Progenitor cell of endocrine pancreas (in vitro differentiated cells): ENCODE measurements around the gene SHANK3. TPM values are rescaled to one million over a fixed set of nuclear protein-coding genes. Genes with fewer than 3 reads are reported as not detected.
"Not testable (repeated sequence)": the region's sequence is repeated elsewhere in the genome, so short reads cannot be mapped to it uniquely, and the experiment has no call there.

Source experiments
- DNase-seq: peaks from one replicate; pipeline ENCODE4 v3.0.0; 2021; ENCODE audit warnings: low spot score; ENCODE audit not compliant: unreplicated experiment
- H3K27ac Mint-ChIP-seq: 2 replicates; pipeline ENCODE4 v1.8.0; 2021; ENCODE audit warnings: mild to moderate bottlenecking, moderate library complexity, mixed read lengths
- H3K27me3 Mint-ChIP-seq: 2 replicates; pipeline ENCODE4 v1.8.0; 2021; ENCODE audit warnings: mixed read lengths
- H3K36me3 Mint-ChIP-seq: 2 replicates; pipeline ENCODE4 v1.8.0; 2022; ENCODE audit warnings: mixed read lengths; ENCODE audit not compliant: insufficient read depth
- H3K4me1 Mint-ChIP-seq: 2 replicates; pipeline ENCODE4 v1.8.0; 2021; ENCODE audit warnings: low read depth, mixed read lengths
- H3K4me3 Mint-ChIP-seq: 2 replicates; pipeline ENCODE4 v1.8.0; 2021; ENCODE audit warnings: low read depth, mild to moderate bottlenecking, moderate library complexity, mixed read lengths
- H3K9me3 Mint-ChIP-seq: 2 replicates; pipeline ENCODE4 v1.8.0; 2021; ENCODE audit warnings: low read depth, mixed read lengths
- CTCF ChIP-seq: fragments of 200-600 bp; sonication (generic); IDR thresholded peaks from one replicate; pipeline ENCODE4 v1.5.0; 2021; ENCODE audit warnings: antibody characterized with exemption, mild to moderate bottlenecking; ENCODE audit not compliant: unreplicated experiment
- total RNA-seq: library from RNA; stranded (reverse); gene quantifications from 2 replicates; pipeline ENCODE4 v1.2.1, GENCODE V29; 2021

The SHANK3 gene
- total RNA-seq, 1 donor from 2014 or later = 6.9 TPM

DNA sequence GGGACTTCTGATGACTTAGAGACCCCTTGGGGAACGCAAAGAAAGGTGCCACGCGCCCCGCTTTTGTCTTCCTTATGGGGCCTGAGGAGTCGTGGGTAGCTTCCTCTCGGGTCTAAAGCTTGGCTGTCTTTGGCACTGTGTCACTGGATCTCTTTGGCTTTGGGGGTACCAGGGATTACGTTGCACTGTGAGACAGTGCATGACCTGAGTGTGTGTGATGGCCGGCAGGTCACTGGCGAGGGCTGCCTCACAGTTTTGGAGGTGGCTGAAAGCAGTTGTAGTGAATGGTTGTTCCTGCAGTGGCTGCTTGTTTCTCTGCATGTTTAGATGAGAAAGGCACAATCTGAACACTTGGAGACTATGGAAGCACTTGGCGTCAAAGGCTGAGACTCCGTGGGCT is 38.9 kb upstream of the SHANK3 start:
- H3K36me3 Mint-ChIP-seq = no peaks in the 10 kb centered on the region
- no peaks in the 10 kb centered on the region for H3K9me3 Mint-ChIP-seq
- TF ChIP-seq CTCF = no peak
- no peak overlapping the region for H3K27ac Mint-ChIP-seq
- peaks cover 6% of the 10 kb centered on the region for H3K27me3 Mint-ChIP-seq
- H3K4me3 Mint-ChIP-seq = no peak overlapping the region
- H3K4me1 Mint-ChIP-seq = peaks cover 4% of the 10 kb centered on the region
- DNase-seq = no peak

DNA sequence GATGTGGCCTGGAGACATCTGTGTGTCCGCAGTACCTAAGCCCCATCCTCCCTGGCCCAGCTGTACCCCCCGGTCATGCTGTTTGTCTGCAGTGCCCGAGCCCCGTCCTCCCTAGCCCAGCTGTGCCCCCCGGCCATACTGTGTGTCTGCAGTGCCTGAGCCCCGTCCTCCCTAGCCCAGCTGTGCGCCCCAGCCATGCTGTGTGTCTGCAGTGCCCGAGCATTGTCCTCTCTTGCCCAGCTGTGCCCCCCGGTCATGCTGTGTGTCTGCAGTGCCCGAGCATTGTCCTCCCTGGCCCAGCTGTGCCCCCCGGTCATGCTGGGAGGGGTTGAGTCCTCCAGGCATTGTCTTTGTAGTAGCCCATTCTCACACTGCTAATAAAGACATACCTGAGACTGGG is 37.0 kb upstream of the SHANK3 start:
- no peak for DNase-seq
- no peak for TF ChIP-seq CTCF
- Mint-ChIP-seq H3K27ac (no peak overlapping the region), H3K4me1 (peaks cover 3% of the 10 kb centered on the region), H3K9me3 (no peaks in the 10 kb centered on the region), H3K36me3 (no peaks in the 10 kb centered on the region), H3K27me3 (no peaks in the 10 kb centered on the region), H3K4me3 (no peak overlapping the region)

GRCh38 chr22:50640296-50640695 is 32.3 kb upstream of the SHANK3 start:
- not testable (repeated sequence) for H3K27me3 Mint-ChIP-seq, H3K27ac Mint-ChIP-seq, H3K4me1 Mint-ChIP-seq, H3K9me3 Mint-ChIP-seq, H3K4me3 Mint-ChIP-seq, H3K36me3 Mint-ChIP-seq, DNase-seq

DNA sequence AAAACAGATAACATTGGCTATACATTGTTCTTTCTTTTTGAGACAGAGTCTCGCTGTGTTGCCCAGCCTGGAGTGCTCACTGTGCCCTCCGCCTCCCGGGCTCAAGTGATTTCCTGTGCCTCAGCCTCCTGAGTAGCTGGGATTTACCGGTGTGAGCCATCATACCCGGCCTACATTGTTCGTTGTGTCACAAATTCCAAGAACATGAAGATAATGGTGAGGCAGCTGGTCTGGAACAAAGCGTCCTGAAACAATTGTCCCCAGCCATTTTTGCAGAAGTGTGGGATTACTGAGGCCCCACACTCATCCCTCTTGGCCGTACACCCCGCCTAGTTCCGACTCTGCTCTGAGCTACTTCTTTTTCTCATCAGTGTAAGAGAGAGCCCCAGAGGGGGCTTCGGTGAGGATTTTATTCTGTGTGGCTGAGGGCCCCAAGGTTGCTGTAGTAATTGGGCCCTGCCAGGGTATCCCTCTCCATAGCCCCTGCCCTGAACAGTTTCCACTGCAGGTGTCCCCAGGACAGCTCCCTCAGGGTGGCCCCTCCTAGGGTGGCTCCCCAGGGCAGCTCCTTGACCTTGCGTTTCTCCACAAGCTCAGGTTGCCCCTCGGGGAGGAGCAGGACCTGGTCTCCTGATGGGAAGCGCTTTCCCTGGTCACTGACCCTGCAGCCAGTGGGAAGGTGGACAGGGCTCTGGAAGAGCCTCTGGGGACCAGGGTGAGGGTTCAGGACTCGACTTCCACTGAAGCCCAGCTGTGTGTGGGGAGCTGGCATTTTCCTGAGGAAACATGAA is 31.6 kb upstream of the SHANK3 start:
- Mint-ChIP-seq H3K4me3 (no peak overlapping the region), H3K27me3 (no peaks in the 10 kb centered on the region), H3K9me3 (no peaks in the 10 kb centered on the region), H3K4me1 (peaks cover 9% of the 10 kb centered on the region), H3K36me3 (no peaks in the 10 kb centered on the region), H3K27ac (no peak overlapping the region)
- DNase-seq = no peak
- no peak for TF ChIP-seq CTCF

DNA sequence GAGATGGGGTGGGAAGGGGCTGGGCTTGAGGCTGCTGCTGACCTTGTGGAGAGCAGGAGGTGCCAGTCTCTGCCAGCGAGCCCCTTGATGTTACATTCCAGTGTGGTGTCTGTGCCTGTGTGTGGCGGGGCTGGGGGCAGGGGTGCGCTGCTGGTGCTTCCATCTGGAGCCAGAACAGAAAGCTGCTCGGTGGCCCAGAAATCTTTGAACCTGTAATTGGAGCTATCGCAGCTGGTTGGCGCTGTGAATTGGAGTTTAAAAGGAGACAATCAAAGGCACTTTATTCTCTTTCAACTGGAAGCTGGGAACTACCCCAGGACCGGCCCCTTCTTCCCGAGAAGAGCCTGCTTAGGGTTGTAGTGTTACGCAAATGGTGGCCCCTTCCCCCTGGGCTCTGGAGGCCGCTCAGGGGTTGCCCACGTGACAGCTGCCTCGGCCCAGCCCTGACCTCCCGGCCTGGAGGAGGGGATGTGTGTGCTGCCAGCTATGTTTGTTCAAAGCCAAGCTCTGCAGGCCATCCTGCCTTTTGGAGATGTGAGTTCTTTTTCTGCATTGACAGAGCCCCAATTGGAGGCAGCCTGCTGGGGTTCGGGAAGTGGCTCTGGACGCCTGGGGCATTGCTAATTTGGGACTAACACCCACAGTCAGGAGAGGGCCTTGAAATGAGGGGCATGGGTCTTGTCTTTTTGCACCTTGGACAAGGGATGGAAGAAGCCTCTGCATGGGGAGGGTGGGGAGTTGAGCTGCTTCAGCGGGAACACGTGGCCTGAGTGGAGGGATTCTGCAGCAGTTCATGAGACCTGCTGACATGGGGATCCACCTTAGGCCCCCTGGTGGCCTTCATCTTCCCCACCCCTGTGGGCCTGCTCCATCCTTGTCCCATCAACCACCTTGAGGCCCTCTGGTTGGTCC is 30.7 kb upstream of the SHANK3 start:
- no peaks in the 10 kb centered on the region for H3K36me3 Mint-ChIP-seq
- DNase-seq = no peak
- peaks cover 3% of the 10 kb centered on the region for H3K9me3 Mint-ChIP-seq
- H3K27me3 Mint-ChIP-seq = peaks cover 3% of the 10 kb centered on the region
- TF ChIP-seq CTCF = peak; percentile 14
- H3K4me1 Mint-ChIP-seq = peaks cover 9% of the 10 kb centered on the region
- H3K27ac Mint-ChIP-seq = peak overlapping the region; percentile 37
- H3K4me3 Mint-ChIP-seq = no peak overlapping the region

DNA sequence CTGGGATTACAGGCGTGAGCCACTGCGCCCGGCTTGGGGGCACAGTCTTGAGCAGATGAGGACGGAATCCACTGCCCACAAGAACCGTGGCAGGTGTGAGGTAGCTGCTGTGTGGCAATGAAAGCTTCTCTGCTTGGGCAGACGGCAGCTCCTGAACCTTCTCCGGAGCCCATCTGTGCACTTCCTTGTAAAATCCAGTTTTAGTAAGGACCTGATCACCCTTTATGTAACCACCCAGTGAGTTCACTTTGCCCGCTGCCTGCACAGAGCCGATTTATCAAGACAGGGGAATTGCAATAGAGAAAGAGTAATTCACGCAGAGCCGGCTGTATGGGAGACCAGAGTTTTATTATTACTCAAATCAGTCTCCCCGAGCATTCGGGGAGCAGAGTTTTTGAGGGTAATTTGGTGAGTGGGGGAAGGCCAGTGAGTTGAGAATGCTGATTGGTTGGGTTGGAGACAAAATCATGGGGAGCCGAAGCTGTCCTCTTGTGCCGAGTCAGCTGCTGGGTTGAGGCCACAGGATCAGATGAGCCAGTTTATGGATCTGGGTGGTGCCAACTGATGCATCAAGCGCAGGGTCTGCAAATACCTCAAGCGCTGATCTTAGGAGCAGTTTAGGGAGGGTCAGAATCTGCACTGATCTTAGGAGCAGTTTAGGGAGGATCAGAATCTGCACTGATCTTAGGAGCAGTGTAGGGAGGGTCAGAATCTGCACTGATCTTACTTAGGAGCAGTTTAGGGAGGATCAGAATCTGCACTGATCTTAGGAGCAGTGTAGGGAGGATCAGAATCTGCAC is 29.4 kb upstream of the SHANK3 start:
- H3K36me3 Mint-ChIP-seq, H3K4me1 Mint-ChIP-seq, DNase-seq, H3K9me3 Mint-ChIP-seq, H3K27me3 Mint-ChIP-seq, H3K27ac Mint-ChIP-seq, H3K4me3 Mint-ChIP-seq: not testable (repeated sequence)

GRCh38 chr22:50643821-50644101 is 28.9 kb upstream of the SHANK3 start:
- not testable (repeated sequence) for H3K4me1 Mint-ChIP-seq, H3K36me3 Mint-ChIP-seq, H3K27ac Mint-ChIP-seq, H3K4me3 Mint-ChIP-seq, H3K27me3 Mint-ChIP-seq, DNase-seq, H3K9me3 Mint-ChIP-seq
